Measurements from ENCODE around the gene CARD19.
A peak's percentile ranks its signal among the peaks of the same experiment; 100 is the strongest.
"Not testable (repeated sequence)": the region's sequence is repeated elsewhere in the genome, so short reads cannot be mapped to it uniquely, and the experiment has no call there.

Gene CARD19

DNA sequence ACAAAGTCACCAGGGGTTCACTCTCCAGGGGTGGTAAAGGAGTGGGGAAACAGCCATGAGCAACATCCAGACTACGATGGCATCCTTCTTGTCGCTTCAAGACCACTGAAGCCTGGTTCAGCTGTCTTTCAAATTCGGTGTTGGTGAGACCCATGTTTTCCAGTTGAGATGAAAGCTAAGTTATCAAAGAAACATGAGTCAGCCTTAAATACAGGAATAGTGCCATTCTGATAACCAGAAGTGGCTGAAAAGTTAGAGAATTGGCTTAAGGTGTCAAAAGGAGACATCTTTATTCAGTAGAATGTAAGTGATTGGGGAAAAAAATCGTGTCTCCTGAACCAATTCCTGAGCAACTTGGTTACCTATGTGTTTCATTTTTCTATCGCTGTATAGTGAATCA, 7.0 kb upstream of the CARD19 start:
- no peak for DNase-seq

DNA sequence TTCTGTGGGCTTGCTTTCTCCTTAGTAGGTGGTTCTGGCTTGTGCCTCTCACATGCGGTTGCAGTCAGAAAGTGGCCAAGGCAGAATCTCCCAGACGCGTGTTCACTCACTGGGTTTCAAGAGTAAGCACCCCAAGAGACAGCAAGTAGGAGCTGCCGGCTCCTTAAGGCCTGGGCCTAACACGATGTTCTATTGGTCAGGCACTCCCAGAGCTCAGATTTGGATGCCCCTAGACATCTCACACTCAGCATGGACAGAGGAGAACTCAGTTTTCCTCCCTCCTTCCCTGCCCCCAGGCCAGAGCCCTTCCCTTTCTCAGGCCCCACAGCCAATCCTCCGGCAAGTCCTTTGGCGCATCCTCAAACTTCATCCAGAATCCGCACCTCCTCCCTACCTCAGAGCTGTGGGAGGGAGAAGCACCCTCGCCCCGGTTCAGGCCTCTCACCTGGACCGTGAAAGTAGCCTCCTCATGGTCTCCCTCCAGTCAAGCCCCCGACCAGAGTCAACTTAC, 6.5 kb upstream of the CARD19 start:
- no peak for DNase-seq

DNA sequence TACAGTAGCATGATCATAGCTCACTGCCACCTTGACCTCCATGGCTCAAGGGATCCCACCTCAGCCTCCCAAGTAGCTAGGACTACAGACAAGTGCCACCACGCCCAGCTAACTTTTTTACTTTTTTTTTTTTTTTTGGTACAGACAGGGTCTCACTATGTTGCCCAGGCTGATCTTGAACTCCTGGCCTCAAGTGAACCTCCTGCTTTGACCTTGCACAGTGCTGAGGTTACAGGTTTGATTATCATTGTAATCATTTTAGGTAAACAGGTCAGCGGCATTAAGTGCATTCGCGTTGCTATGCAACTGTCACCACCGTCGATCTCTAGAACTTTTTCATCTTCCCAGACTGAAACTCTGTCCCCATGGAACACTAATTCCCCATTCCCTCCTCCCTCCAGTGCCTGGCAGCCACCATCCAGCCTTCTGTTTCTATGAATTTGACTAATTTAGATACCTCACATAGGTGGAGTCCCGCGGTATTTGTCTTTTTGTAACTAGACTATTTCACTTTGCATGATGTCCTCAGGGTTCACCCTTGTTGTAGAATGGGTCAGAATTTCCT, 5.8 kb upstream of the CARD19 start:
- DNase-seq, result no peak

DNA sequence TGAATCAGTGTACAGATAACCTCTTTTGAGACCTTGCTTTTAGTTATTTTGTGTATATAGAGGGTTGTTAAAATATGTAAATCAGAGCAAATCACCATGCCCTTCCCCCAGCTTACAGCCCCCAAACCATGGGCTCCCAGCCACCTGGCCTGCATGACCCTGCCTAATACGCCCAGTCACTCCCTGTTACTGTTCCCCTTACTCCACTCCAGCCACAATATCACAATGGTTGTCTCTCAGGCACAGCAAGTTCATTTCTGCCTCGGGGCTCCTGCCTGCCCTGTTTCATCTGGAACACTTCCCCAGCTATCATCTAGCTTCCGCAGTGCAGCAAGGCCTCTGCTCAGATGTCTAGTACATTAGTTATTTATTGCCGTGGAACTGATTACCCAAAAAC, 5.0 kb upstream of the CARD19 start:
- DNase-seq, result no peak

DNA sequence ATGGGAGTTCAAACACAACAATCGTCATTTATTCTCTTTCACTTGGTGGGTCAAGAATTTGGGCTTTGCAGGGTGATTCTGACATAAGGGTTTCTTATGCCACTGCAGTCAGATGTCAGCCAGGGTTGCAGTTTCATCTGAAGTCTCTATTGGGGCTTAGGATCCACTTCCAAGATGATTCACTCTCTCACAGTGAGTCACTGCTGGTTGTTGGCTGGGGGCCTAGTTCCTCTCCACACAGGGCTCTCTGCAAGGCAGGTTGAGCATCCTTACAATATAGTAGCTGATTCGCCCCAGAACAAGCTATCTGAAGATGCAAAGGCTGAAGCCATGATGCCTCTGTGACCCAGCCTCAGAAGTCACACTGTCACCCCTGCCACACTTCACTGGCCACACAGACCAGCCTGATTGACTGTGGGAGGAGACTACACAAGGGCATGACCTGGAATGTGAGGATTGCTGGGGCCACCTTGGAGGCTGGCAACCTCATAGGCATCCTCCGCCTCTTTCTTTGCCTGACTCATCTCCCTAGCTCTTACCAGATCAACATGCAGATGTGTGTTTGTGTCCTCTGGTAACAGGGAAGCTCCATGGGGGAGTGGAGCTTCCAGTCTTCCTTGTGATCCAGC, 4.5 kb upstream of the CARD19 start:
- no peak for DNase-seq

DNA sequence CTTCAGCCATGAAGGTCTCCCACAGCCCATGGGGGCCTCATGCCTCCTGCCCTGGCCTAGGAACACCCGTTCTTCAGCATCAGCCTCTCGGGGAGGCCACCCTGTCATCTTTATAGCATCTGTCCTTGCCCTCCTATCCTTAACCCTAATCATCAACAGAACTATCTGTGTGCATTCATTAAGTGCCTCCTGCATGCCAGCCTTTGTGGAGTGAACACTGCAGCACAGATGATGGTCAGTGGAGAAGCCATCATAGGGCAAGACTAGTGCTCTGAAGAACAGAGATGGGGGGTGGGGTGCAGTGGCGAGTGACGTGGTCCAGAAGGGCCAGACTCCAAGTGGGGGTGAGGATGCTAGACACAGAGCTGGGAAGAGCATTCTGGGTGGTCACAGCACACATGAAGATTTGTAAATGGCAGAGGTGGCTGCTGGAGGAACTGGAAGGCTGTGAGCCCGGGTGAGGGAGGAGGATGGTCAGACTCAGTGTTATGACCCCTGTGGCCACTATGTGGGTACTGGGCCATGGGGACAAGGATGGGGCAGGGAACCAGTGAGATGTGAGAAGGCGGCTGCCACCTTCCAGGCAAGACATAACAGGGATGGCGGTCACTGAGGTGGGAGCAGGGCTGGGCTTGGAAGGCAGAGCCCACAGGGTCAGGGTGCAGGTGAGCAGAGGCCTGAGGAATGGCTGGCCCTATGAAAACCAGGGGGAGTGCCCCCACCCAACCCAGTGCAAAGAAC, 3.6 kb upstream of the CARD19 start:
- no peak for DNase-seq

DNA sequence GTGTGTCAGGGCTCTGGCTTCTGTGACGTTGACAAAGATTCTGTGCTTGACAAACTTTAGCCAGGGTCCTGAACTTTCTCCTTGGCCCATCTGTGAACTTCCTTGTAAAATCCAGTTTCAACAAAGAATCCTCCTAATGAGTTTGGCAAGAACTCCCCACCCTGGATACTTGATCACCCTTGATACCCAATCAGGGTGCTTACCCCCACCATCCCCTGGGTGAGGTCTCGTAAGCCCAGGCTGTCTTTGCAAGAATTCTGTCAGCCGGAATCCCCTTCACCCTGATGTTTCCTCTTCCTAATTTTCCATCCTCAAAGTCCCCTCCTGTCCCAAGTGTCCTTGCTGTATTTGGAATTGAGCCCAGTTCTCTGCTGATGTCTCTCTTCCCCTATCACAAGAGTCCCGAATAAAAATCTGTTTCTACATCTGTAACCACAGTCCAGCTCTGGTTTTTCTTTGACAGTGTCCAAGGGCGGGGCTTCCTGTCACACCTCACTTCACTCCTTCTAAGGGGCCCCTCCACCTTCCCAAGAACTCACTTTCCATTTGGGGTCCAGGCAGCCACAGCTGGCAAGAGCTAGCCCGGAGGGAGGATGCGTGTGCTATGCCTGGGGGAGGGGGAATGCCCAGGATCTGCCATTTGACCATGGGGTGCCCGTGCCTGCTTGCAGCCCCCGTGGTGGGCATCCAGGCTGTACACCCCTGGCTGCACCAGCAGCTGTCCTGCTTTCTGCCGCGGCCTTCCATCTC, 2.7 kb upstream of the CARD19 start:
- DNase-seq, result peak; percentile 15

DNA sequence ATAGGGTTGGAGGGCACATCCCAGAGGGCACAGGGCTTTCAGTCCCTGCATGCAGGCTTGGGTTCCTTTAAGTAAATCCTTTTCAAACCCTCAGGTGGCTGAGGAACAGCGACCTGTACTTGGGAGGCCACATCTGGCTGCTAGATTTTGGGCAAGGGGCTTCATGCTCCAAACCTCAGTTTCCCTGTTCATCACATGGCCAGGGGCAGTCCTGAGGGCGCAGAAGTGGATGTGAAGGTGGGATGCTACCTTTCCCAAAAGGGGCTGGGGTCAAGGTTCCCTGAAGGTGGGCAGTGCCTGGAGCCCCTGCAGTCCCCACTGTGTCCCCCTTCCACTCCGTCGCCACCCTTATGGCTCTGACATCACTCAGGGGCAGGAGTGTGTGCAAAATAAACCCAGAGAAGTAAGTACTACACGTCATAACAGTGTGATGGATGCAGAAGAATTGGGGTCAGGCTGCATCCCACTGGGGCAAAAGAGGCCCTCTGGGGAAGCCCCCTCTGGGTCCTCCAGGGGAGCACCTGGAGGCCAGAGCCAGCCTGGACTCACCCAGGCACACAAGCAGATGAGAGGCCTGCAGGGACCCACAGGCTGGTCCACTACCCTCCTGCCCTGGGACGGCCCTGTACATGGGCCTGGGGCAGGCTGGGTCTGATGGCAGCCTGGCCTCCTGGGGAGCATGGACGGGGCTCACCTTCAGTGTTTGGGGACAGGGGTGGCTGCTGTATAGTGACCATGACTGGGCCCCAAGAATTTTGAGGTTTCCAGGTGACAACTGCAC, 1.9 kb upstream of the CARD19 start:
- no peak for DNase-seq

DNA sequence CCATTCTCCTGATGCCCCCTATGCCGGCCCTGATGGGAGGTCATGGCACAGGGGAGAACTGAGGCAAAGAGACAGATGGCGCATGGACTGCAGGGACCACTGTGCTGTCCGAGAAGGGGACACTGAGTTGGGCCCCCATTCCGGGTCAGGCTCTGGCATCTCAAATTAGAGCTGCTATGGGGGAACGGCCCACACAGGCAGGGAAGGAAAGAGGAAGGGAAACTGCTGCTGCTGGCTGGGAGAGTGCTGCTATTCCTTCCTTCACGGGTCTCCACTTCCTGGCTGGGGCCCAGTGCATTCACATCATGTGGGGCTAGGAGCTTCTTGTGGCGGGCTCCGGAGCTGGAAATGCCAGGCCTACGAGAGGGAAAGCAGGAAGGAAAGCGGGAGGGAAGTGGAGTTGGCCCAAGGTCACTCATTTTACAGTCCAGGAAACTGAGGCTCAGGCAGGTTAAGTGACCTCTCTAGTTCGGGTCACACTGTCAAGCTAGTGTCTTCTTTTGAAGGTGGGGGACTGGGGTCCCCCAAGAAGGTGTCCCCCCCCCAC, 1.3 kb upstream of the CARD19 start:
- DNase-seq, result peak; percentile 44

DNA sequence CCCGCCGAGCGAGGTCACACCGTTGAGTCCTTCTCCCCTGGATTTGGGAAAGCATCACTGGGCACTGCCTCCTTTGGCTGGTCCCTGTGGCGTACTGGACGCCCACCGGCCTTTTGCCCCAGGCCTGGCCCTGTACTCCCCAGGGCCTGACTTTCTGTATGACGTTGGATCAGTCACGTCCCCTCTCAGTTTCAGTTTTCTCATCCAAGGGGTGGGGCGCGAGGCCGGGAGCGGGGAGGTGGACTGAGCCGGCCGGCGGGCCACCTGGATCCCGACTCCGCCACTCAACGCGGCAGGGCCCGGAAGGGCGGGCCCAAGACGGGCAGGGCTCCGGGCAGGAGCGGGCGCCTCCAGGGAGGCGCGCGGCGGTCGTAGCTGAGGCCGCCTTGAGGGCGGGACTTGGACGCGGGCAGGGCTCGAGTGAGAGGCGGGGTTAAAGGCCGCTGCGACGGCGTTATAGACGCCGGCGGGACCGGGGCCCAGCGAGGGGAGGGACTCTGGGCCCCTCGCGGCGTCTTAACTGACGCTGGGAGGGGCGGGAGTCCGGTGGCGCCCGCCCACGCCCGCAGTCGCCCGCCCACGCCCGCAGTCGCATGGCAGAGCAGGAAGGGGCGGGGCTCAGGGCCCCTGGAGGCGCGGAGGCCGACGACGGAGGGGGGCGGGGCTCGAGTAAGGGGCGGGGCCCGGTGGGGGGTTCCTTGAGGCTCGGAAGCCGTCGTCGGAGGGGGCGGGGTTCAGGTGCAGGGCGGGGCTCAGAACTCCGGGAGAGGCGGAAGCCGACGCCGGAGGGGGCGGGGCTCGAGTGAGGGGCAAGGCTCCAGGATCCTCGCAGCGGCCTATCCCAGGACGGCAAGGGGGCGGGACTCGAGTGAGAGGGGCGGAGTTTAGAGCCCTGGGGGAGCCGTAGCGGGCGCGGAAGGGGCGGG, 549 bp upstream of the CARD19 start:
- DNase-seq, result peak; percentile 100

DNA sequence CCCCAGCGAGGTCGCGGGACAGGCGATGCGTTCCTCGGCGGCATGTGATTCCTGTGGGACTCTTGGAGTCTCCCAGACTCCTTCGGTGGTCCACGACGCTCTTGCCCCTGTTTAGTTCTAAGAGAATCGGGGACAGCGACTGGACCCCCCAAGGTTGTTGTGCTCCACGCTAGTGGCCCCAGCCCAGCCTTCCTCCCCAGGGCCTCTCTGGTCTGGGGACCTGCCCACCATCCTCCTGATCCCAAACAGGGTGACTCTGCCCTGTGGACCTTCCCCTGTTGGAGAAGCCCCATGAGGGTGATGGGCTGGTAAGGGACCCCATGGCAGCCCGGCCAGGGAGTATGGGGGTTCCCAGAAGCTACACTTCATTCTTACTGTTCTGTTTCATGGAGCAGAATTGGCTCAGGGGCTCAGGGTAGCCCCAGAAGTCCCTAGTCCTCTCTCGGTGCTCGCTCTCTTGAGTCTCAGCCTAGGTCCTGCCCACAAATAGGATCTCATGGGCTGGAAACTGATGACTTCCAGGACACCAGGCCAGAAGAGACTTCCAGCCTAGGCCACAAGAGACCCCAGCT, 880 bp downstream of the CARD19 start:
- no peak for DNase-seq

DNA sequence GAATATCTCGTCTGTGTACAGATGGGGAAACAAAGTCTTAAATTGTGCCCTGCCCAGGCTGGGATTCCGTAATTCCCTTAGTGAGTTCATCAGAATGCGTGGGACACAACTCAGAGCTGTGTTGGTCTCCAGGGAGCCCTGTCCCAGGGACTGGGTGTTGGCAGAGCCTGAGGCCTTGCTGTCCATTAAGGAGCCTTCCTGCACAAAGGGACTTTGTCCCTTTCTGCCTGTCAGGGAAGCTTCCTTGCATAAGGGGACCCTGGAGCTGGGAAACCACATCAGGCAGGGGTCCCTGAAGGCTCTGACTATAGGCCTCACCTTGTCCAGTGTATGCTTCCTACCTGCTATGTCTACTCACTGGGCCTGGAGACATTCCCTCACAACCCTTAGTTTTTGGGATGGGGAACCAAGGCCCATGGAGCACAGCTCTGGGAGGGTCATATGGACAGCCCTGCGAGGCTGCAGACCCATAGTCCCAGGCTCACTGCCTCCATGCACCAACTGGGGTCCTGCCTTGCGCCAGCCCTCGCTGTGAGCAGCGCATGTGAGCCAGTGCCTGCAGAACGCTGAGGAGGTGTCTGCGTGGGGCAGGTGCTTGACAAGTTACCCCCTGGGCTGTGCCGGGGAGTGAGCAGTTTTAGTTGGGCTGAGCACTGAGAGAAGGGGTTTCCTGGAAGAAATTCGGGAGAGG, 1.6 kb downstream of the CARD19 start:
- DNase-seq, result no peak

DNA sequence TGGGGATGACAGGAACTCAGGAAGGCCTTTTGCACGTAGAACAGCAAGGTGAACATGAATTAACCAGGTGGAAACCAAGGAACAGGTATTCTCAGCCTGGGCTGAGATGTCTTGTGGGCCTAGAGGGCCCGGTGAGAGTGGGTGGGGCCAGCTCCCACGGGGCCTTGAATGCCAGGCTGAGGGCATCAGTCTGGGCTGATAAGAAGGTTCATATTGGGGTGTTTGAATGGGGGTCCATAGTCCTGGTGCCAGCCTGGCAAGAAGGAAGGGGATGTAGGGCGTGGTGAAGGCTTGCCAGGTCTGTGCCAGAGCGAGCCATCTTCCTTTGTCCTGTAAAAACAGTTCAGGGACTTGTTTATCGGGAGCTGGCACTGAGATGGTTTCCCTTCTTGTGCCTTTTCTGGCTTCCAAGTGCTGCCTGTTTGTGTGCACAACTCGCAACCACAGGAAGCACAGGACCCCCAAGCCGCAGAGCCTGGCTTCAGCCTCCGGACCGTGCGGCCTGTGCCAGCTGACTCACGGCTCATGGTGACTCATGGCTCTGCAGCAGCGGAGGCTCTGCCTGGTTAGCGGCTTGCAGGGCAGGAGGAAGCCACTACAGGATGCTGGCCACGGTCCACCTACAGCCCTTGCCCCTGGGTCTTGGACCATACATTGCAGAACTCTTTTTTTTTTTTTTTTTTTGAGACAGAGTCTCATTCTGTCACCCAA, 2.4 kb downstream of the CARD19 start:
- no peak for DNase-seq

DNA sequence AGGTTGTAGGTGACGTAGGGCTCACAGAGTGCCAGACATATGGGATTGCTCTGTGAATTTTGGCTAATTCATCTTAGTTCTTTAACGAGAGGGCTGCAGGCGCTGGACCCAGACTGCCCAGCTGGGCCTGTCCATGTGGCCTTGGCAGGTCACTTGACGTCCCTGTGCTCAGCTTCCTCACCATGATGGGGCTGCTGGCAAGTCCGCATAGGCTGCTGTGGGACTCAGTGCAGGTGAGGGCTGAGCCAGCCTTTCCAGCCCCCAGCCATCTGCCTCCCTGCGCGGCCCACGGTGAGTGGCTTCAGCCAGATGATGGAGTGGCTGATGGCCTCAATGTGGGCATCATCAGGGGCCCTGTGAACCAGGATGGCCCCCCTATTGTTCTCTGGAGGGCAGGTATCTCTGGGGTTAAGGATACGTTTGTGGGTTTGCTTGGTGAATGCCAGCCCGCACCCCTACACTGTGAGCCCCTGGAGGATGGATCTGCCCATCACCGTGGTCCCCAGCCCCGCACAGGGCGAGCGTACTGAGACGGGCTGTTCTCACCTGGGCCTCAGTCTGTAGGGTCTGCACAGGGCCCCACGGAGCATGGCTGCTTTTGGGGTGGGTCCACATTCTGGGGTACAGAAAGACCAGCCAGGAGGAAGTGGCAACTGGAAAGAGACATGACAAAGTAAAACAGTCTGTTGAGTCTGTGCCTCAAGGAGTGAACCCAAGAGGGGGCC, 3.7 kb downstream of the CARD19 start:
- no peak for DNase-seq

DNA sequence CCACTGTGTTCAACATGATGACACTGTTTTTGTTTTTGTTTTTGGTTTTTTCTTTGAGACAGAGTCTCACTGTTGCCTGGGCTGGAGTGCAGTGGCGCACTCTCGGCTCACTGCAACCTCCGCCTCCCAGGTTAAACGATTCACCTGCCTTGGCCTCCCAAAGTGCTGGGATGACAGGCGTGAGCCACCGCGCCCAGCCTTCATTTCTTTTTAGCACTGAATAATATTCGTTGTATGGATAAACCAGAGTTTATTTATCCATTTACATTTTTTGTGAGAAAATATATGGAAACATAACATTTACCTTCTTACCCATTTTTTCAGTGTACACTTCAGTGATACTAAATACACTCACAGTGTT, 4.2 kb downstream of the CARD19 start:
- no peak for DNase-seq

DNA sequence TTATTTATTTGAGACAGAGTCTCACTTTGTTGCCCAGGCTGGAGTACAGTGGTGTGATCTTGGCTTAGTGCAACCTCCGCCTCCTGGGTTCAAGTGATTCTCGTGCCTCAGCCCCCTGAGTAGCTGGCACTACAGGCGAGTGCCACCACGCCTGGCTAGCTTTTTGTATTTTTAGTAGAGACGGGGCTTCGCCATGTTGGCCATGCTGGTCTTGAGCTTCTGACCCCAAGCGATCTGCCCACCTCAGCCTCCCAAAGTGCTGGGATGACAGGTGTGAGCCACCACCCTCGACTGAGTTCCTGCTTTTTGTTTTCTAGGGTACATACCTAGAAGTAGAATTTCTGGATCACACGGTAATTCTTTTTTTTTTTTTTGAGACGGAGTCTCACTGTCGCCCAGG, 5.1 kb downstream of the CARD19 start:
- DNase-seq, result not testable (repeated sequence)

DNA sequence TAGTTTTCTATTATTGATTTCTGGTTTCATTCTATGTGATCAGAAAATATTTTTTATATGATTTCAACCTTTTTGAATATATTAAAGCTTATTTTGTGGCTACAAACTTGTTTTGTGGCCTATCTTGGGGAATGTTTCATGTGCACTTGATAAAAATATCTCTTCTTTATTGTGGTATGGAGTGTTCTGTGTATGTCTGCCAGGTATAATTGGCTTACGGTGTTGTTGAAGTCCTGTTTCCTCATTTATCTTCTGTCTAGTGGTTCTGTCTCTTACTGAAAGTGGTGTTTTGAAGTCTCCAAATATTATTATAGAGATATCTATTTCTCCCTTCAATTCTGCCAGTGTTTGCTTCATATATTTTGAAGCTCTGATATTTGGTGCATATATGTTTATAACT, 9.6 kb downstream of the CARD19 start:
- no peak for DNase-seq

DNA sequence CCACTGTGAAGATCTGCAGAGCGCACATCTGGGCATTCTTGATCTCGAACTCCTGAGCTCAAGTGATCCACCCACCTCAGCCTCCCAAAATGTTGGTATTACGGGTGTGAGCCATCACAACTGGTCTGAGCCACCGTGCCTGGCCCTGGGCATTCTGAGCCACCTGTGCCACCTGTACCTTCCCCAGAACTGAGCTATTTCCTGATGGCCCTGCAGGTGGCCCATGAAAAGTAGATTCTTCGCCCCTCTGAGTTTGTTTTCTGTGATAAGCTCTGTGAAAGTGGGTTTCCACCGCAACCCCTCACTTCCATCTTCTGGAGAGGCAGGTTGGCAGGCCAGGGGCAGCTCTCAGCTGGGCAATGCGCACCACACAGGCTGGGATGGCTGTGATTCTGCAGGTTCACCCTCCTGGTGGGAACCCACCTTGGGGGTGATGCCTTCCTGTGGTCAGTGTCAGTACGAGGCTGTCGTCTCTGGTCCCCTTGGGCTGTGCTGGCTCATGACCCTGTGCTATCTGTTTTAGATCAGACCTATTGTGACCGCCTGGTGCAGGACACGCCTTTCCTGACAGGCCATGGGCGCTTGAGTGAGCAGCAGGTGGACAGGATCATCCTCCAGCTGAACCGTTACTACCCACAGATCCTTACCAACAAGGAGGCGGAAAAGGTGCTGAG, 11.3 kb downstream of the CARD19 start:
- no peak for DNase-seq

DNA sequence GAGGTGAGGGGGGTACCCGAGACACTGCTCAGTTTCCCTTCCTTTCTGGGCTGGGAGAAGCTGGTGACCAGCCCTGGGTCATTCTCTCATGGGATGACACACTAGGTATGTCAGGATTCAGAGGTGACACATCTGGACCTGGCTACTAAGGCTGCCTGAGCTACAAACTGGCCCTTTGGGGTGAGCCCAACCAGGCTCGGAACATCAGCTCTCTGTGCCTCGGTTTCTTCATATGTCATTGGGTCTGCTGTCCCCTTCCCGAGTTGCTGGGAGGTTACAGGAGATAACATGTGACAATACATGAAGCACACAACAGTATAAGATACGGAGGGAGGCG, 11.8 kb downstream of the CARD19 start:
- no peak for DNase-seq

All from NCI-H69 (cell line).